ENCODE results near the gene FRK.

GRCh38 chr6:116106146-116106545 lies 45.5 kb upstream of the FRK start:
- no peak for TF ChIP-seq CTCF (IDR thresholded peaks at IDR 0.05)
- no peak for TF ChIP-seq POLR2A (IDR thresholded peaks at IDR 0.05)

All from lower leg skin (tissue), 3 donors.